OCI-LY7 (cell line): ENCODE data around the gene FA2H.

Experiments used
- CTCF ChIP-seq: fragments of 200-600 bp; sonication (generic); conservative IDR thresholded peaks from 2 replicates; pipeline ENCODE4 v1.5.1; 2014; ENCODE audit warnings: mild to moderate bottlenecking, antibody characterized with exemption, low read length, moderate library complexity, mixed read lengths
- EZH2phosphoT487 ChIP-seq: fragments of 200-600 bp; sonication (generic); IDR thresholded peaks from 2 replicates; pipeline ENCODE4 v1.6.1; 2018; ENCODE audit warnings: low read depth, borderline replicate concordance, mild to moderate bottlenecking, mixed run types, antibody characterized with exemption, low read length, moderate library complexity, mixed read lengths

GRCh38 chr16:74753180-74753579 lies 21.4 kb downstream of the FA2H start:
- no peak for TF ChIP-seq CTCF
- no peak for TF ChIP-seq EZH2phosphoT487
